Activated T-cell treated with anti-CD3 and anti-CD28 coated beads for 4 hours (primary cell): ENCODE measurements around the gene VAMP8.
"Not testable (repeated sequence)": the region's sequence is repeated elsewhere in the genome, so short reads cannot be mapped to it uniquely, and the experiment has no call there.

Experiments used
- DNase-seq: peaks from one replicate; pipeline ENCODE4 v3.0.0-alpha.2; 2020

Gene VAMP8

DNA sequence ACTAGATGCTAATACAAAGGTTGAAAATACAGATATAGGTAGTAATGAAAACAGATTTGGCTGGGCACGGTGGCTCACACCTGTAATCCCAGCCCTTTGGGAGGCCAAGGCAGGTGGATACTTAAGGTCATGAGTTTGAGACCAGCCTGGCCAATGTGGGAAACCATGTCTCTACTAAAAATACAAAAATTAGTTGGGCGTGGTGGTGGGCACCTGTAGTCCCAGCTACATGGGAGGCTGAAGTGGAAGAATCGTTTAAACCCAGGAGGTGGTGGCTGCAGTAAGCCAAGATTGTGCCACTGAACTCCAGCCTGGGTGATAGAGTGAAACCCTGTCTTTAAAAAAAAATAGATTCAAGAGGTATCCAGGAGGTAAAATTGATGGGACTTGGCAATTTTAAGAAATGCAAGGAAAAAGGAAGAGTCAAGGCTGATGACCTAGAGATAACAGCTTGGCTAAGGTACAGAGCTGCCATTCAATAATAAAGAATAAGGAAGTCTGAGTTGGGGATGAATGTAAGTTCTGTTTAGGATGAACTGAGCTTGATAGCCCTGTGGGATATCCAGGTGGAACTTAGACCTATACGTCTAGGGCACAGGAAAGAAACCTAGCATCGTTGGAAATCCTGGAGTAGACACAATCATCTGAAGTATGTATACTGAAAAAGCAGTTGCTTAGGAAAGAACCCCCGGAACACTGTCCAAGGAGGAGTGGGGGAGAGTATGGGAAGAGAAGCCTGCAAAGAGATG lies 29.4 kb upstream of the VAMP8 start:
- DNase-seq, result no peak

DNA sequence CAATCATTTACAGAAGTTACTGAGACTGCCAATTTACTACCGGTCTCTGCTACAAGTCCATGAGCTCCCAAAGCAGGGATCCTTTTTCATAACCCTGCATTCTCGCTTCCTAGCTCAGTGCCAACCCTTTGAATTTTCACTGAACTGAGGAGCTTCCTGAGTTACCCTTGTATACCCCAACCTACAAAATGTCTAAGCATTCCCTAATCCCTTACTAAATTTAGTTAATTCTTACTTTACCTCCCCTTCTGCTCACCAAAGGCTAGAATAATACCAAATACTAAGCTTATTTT lies 28.8 kb upstream of the VAMP8 start:
- DNase-seq, result no peak

DNA sequence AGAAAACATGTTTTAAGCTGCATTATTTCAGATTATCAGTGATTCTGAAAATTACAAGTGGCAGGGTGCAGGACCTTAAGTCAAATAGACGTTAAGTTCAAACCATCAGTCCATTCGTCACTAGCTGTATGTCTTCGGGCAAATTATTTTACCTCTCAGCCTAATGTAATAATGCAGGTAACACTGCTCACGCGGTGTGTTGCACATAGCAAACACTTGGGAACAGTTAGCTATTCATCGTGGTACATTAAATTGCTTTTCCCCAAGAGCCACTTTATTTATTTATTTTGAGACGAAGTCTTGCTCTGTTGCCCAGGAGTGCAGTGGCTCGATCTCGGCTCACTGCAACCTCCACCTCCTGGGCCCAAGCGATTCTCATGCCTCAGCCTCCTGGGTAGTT lies 28.3 kb upstream of the VAMP8 start:
- DNase-seq, result no peak

- DNase-seq, result no peak
Observed at GRCh38 chr2:85549826-85550225, 27.6 kb upstream of the VAMP8 start.

- no peak for DNase-seq
Observed at GRCh38 chr2:85550486-85550885, 26.9 kb upstream of the VAMP8 start.

GRCh38 chr2:85551698-85552678 lies 25.4 kb upstream of the VAMP8 start:
- DNase-seq, result peak; percentile 88

DNA sequence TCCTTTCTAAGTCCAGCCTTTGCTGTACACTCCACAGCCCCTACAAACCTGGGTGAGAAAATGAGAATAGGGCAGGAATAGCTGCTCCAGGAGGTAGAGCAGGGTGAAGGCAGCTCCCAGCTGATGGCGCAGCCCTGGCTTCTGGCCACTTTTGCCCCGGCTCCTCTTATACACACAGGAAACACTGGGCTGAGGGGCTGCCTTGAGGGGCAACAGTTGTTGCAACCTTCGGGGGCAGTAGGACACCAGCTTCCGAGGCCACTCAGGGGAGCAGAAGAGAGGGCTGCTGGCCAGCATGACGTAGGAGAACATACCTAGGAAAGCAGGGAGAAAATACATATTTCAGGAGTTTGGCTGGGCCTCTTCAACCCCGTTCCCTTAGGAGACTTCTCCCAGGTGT lies 24.2 kb upstream of the VAMP8 start:
- DNase-seq, result no peak

GRCh38 chr2:85554980-85555612 lies 22.3 kb upstream of the VAMP8 start:
- no peak for DNase-seq

DNA sequence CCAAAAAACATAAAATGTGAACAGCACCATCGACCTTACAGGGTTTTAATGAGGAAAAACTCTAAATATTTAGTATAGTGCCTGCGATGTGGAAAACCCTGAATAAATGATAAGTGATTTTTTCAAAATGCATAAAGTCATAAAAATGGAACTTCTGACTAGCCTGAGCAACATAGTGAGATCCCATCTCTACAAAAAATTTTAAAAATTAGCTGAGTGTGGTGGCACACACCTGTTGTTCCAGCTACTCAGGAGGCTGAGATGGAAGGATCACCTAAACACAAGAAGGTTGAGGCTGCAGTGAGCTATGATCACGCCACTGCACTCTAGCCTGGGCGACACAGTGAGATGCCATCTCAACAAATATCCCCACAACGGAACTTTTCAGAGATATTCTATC lies 20.3 kb upstream of the VAMP8 start:
- DNase-seq, result no peak

- no peak for DNase-seq
Observed at GRCh38 chr2:85558160-85558559, 19.2 kb upstream of the VAMP8 start.

GRCh38 chr2:85560403-85560726 lies 17.0 kb upstream of the VAMP8 start:
- not testable (repeated sequence) for DNase-seq

DNA sequence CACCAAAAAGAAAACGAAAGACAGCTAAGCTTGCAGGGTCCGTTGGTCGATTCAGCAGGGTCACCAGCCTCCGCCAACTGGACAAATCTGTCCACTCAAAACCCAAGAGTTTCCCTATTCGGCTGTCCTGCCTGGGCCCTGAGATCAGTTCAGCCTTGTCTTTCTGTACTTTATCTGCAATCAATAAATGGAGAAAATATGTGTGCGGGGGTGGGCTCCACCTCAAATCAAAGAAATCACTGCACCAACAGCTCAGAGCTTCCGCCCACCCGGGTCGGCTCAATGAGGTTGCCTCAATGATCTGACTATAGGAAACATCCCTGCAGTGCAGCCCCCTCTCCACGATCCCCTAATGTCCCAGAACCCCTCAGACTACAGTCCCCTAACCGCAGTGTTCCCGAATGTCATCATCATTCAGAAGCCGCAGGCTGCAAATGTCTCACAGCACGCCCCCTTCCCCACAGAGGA lies 16.5 kb upstream of the VAMP8 start:
- peak; percentile 37 for DNase-seq

- DNase-seq, result peak; percentile 91
Observed at GRCh38 chr2:85561280-85562212, 15.8 kb upstream of the VAMP8 start, which contains the start of gene GGCX. Gene GGCX, minus strand, starts transcription at chr2:85561493. Its CDS starts 65 bp downstream, at chr2:85561428.

DNA sequence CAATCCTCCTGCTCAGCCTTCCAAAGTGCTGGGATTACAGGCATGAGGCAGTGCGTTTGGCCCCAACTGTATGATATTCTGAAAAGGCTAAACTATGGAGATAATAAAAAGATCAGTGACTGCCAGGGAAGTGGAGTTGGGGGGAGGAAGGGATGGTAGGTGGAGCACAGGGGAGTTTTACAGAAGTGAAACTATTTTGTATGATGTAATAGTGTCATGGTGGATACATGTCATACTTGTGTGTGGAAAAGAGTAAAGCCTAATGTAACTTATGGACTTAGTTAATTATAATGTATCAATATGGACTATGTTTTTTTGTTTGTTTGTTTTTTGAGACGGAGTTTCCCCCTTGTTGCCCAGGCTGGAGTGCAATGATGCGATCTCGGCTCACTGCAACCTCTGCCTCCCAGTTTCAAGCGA lies 13.2 kb upstream of the VAMP8 start:
- DNase-seq, result no peak

GRCh38 chr2:85566265-85566664 lies 11.1 kb upstream of the VAMP8 start:
- no peak for DNase-seq

GRCh38 chr2:85575739-85576138 lies 1.6 kb upstream of the VAMP8 start:
- DNase-seq, result no peak

GRCh38 chr2:85577063-85577385 lies 362 bp upstream of the VAMP8 start:
- DNase-seq, result no peak

GRCh38 chr2:85578243-85579180 lies 1.1 kb downstream of the VAMP8 start:
- DNase-seq, result no peak

- no peak for DNase-seq
Observed at GRCh38 chr2:85579266-85579935, 2.0 kb downstream of the VAMP8 start.

- no peak for DNase-seq
Observed at GRCh38 chr2:85580206-85580605, 2.8 kb downstream of the VAMP8 start.

DNA sequence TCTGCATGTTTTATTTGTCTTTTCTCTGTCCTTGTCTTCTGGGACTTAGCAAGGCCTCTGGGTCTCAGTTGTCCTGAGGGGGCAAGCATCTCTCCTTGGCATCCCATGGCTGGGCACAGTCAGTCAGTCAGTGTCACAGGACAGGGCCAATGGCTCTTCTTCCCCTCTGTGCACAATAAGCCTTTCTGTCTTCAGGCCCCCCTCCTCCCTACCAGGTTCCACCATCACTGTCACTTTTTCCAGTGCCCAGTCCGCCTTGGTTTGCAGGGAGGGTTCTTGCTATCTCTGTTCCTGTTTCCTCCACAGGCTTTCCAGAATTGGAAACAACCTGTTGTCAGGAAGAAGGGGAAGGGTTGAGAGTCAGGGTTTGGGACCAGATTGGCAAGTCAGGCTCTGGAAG lies 5.1 kb downstream of the VAMP8 start:
- no peak for DNase-seq
